Panc1 (cell line): ENCODE measurements around the gene ZNF431.

Experiments used
- CTCF ChIP-seq: fragments of 450-650 bp; IDR thresholded peaks from 2 replicates; pipeline ENCODE4 v1.5.1; 2017; ENCODE audit warnings: mild to moderate bottlenecking
- POLR2AphosphoS5 ChIP-seq: IDR thresholded peaks from 2 replicates; pipeline ENCODE4 v1.6.1; 2012; ENCODE audit warnings: mild to moderate bottlenecking, low read depth, low read length, moderate library complexity
- REST ChIP-seq, 2 experiments: IDR thresholded peaks; 2 replicates each; pipeline ENCODE4 v1.6.1; 2011 to 2012; ENCODE audit warnings: low read depth in 2 of 2, control low read depth in 1 of 2, low read length in 1 of 2, mild to moderate bottlenecking in 1 of 2, moderate library complexity in 1 of 2; ENCODE audit not compliant: insufficient read depth in 1 of 2

DNA sequence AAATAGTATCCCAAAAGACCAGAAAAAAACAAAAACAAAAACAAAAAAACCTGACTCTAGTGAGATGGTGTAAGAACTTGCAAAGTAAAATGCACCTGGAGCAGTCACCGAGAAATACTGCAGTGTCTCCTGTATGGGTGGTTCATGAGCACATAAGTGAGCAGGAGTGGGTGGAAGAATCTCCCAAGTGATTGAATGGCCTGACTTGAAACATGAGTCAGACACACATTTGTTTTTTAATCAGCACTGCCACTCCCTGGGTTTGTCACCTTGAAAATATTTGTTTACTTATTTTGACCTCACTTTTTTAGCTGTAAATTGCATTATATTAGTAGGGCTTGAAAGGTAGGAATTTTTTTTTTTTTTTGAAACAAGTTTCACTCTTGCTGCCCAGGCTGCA lies 2.0 kb downstream of the ZNF431 start:
- TF ChIP-seq CTCF = no peak
- TF ChIP-seq REST (IDR thresholded peaks at IDR 0.05; ENCODE audit: insufficient read depth in 1 of 2, low read depth in 2 of 2, low read length in 1 of 2) = no peak
- TF ChIP-seq POLR2AphosphoS5 = no peak
